SK-N-MC (cell line): ENCODE measurements around the gene MATN3.

Experiments used
- EZH2 ChIP-seq: fragments of 200-600 bp; sonication (generic); IDR thresholded peaks from one replicate; pipeline ENCODE4 v1.6.1; 2017; ENCODE audit warnings: antibody characterized with exemption
- FOXP2 ChIP-seq: optimal IDR thresholded peaks from 2 replicates; pipeline ENCODE3; 2011; ENCODE audit warnings: mild to moderate bottlenecking, moderate library complexity; ENCODE audit not compliant: insufficient read depth; ENCODE audit errors: extremely low read length, control extremely low read depth
- POLR2AphosphoS5 ChIP-seq: IDR thresholded peaks from 2 replicates; pipeline ENCODE4 v1.6.1; 2012; ENCODE audit warnings: mild to moderate bottlenecking, low read depth, low read length, borderline replicate concordance

GRCh38 chr2:20005067-20005627, 7.3 kb downstream of the MATN3 start:
- TF ChIP-seq POLR2AphosphoS5 (no peak), EZH2 (no peak), FOXP2 (no peak)
